Measurements from ENCODE around the gene WDFY4.

The WDFY4 gene

DNA sequence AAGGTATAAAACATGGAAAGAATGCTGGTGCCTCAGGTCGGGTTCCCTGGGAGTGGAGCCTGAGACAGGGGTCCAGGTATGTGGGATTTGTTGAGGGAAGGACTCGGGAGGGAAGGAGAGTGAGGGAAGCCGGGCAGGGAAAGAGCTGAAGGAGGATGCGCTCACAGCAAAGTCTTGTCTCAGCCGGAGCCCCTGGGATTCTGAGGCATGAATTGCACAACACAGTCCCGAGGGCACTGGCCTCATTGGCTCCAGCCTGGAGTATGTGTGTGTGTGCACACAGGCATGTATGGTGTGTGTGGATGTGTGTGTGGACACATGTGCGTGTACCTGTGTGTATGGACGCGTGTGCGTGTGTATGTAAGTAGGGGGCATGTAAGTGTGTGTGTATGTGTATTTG lies 87.4 kb downstream of the WDFY4 start:
- DNase-seq (ENCODE audit: low read depth in 2 of 2): no peak

DNA sequence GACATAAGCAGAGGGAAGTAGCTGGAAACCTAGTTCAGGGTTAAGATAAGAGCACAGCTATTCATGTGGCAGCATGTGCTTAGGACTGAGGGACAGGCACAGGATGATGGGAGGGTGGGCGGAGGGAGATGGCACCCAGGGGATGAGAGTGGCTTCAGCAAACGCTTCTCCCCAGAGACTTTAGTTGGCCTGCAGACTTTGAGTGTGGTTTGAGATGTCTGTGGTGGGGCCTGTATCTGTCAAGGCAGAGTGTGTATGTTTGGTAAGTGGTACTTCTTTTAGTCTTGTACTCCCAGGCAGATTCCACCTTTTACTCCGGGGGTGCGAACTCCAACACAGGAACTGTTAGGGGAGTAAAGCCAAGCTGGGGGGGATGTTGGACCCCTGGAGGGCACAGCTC lies 88.9 kb downstream of the WDFY4 start:
- DNase-seq (ENCODE audit: low read depth in 2 of 2): no peak

DNA sequence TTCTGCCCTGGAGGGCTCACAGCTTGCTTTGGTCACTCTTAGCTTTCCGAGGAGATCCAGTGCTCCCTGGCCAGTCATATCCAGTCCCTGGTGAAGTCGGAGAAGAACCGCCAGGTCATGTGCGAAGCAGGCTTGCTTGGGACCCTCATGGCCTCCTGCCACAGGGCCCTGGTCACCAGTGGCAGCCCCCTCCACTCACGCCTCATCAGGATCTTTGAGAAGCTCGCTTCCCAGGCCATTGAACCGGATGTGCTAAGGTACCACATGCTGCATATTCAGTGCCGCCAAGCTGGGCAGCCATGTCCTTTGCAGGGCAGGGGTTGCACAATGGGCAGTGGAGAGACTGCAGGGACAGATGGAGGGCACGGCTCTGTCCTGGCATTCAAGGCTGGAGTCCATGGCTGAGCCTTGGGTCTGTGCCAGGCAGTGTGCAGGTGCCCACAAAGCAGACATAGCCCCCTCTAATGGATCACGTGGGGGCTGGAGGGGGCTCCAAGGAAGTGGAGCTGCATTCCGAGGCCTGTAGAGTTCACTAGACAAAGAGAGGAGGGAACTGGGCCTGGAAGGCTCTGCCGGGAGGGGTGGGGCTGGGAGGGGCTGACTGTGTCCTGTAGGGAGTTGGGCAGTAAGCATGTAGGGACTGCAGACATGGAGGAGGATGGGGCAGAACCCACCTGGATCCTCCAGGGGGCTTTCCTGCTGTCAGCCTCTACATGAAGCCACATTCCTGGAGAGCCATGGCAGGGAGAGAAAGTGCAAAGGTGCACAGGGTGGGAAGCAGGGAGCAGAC lies 89.9 kb downstream of the WDFY4 start:
- DNase-seq (ENCODE audit: low read depth in 2 of 2): no peak

DNA sequence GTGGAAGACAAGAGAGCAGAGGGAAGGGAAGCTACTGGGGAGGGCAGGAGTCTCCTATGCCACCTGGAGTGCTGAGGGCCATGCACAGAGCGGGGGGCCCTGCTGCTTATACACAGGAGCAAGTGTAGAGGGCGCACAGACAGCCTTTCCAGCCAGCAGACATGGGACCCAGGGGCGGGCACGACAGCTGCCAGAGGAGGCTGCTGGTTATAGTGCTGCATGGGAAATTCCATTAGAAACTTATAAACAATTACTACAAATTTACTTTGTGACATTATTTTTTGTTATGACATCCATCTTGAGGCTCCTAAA lies 90.5 kb downstream of the WDFY4 start:
- no peak for DNase-seq (ENCODE audit: low read depth in 2 of 2)

DNA sequence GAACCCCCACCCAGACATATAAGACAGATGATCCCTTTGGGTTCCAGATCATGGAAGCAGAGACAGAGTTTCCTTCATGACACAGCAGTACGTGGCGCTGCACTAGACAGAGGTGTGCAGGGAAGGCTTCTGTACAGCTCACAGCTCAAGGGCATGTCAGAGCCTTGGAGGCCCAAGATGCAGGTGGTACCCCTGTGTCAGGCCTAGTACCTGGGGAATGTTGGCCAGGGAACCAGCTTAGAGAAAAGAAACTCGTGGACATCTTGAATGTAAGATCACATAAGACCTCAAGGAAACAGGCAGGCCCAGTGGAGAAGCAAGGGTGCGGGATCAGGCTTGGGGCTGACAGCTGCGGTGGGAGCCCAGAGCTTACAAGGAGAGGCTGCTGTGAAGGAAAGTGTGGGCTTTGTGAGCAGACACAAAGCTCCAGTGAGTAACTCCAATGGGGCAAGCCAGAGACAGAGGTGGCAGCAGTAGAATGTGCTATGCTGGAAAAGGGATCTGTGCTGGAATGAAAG lies 91.4 kb downstream of the WDFY4 start:
- DNase-seq (ENCODE audit: low read depth in 2 of 2): no peak

DNA sequence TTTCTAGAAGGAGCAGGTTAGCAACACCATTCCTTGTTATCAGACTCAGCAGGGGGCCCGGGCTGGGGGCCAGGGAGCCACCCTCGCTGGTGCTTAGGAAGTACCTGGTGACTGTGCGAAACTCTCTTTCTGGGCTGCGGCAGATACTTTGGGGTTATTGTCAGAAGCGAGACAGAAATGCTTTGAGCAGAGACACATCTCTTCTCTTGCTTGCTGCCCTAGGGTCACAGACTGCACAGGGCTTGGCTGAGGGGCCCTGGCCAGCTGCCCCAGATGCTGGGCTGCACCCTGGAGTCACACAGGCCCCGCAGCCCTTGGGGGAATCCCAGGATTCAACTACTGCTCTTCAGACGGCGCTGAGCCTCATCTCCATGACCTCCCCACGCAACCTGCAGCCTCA lies 91.9 kb downstream of the WDFY4 start:
- no peak for DNase-seq (ENCODE audit: low read depth in 2 of 2)

DNA sequence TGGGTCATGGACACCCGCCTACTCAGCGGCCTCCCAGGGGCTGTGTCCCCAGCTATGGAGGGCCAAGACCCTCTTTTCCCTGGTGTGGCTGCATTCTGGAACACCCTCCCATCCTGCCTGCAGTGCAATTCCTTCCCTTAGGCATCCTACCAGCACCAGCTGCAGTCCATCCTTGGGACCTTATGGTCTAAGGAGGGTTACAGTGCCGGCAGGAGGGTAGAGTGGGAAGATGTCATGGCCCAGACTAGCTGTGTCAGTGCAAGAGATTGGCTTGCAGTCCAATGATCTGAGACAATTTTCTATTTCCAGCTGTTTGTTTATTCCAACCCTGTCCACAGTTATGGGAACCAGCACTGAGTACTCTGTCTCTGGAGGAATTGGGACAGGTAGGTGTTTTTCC lies 92.4 kb downstream of the WDFY4 start:
- DNase-seq (ENCODE audit: low read depth in 2 of 2): no peak

DNA sequence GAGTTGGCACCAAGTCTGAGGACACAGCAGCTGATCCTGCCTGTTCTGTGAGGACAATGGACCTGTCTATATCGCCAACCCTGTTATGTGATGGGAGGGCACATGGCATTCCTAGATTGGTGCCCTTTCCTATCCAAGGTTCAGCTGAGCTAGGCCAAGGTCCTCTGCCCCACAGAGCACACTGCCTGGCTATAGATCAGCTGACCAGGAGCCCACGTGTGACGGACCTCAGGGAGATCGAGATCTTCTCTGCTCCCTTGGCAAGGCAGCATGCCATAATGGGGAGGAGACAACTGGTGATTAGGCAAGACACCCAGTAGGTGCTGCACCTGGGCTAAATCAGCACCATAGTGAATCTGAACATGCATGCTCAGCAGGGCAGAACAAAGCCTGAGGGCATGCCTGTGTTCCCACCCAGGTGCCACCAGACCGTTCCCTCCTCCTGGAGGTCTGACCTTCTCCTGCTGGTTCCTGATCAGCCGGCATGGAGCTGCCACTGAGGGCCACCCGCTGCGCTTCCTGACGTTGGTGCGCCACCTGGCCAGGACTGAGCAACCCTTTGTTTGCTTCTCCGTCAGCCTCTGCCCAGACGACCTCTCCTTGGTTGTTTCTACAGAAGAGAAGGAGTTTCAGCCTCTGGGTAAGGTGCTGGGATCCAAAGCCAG lies 93.7 kb downstream of the WDFY4 start:
- DNase-seq (ENCODE audit: low read depth in 2 of 2): no peak

DNA sequence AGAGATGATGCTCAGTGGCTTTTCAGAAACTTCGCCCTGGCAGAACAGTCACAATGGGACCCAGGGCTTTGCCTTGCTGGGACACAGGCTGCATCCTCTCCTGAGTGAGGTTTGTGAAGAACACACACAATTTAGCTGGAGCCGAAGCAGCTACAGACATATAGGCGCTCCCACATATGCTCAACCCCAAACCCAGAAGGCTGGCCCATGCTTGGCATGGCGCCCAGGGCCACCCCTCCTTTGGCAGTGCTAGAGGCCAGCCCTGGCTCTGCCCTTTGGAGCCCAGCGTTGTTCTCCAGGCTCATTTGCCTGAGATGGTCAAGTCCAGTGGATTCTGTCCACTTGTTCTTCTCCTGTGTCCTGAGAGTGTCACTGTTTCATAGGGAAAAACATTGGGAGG lies 94.4 kb downstream of the WDFY4 start:
- no peak for DNase-seq (ENCODE audit: low read depth in 2 of 2)

DNA sequence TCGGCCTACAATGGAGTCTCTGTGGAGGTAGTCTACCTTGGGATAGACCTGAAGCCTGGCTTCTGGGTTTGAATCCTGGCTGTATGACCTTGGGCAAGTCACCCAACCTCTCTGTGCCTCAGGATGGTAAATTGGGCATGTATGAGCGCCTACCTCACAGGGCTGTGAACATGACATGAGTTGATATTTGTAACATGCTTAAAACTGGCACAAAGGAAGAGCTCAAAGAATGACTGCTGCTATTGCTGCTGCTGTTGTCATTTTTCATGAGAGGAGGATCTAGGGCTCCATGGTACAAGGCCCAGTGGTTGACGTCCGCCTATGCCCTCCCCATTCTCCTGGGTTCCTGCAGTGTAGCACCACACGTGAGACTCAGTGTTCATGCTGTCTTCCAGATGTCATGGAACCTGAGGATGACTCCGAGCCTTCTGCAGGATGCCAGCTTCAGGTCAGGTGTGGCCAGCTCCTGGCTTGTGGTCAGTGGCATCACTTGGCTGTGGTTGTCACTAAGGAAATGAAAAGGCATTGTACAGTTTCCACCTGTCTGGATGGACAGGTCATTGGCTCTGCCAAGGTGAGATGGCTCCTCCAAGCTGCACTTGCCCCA lies 95.0 kb downstream of the WDFY4 start:
- no peak for DNase-seq (ENCODE audit: low read depth in 2 of 2)

DNA sequence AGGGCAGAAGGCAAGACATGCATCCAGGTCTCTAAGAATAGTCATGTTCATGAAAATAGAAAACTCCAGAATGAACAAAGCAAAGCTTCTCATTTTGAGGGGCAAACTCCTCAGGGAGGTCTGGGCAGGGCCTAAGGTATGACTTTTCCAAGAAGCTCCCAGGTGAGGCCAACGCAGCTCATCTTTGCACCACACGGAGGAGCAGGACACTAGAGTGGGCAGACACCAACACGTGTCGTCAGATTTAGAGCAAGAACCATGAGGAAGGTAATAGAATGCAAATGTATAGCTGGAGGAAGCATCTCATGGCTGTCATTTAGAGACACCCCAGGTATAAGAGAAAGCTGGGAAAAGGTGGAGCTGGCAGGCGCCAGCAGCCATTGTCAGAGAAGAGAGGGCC lies 95.7 kb downstream of the WDFY4 start:
- DNase-seq (ENCODE audit: low read depth in 2 of 2): no peak

DNA sequence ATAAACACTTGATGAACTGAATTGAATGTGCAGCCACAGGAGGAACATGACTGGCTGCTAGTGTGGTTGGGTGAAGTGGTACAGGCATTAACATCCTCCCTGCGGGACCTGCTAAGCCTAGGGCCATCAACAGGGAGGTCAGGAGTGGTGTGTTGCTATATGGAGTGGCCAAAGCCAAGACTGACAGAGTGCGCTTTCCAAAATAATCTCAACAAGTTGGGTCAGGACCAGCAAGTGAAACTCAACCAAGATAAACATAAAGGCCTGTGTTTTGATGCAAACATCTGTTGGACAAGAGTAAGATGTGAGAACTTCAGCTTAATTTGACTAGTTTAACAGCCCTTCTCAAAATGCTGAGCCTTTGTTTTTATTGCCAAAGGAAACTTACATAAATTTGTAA lies 97.7 kb downstream of the WDFY4 start:
- no peak for DNase-seq (ENCODE audit: low read depth in 2 of 2)

DNA sequence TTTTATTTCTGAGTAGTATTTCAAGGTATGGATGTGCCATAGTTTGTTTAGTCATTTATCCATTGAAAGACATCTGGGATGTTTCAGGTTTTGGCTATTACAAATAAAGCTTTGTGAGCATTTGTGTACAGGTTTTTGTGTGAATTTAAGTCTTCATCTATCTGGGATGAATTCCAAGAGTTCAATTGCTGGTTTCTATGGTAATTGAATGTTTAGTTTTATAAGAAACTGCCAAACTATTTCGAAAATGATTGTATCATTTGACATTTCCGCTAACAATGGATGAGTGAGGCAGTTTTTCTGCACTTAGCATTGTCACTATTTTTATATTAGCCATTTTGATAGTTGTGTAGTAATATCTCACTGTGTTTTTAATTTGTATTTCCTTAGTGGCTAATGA lies 99.4 kb downstream of the WDFY4 start:
- no peak for DNase-seq (ENCODE audit: low read depth in 2 of 2)

DNA sequence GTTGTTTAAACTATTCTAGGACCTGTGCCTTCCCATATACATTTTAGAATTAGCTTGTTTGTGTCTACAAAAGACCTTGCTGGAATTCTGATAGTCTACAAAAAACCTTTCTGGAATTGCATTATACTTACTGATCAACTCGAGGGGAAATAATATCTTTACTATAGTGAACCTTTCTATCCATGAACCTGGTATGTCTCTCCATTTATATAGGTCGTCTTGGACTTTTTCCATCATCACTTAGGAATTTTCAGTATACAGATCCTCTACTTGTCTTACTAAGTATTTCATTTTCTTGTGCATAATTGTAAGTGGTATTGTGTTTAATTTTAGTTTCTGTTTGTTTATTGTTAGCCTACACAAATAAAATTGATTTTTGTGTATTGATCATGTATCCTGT lies 101.1 kb downstream of the WDFY4 start:
- DNase-seq (ENCODE audit: low read depth in 2 of 2): no peak

DNA sequence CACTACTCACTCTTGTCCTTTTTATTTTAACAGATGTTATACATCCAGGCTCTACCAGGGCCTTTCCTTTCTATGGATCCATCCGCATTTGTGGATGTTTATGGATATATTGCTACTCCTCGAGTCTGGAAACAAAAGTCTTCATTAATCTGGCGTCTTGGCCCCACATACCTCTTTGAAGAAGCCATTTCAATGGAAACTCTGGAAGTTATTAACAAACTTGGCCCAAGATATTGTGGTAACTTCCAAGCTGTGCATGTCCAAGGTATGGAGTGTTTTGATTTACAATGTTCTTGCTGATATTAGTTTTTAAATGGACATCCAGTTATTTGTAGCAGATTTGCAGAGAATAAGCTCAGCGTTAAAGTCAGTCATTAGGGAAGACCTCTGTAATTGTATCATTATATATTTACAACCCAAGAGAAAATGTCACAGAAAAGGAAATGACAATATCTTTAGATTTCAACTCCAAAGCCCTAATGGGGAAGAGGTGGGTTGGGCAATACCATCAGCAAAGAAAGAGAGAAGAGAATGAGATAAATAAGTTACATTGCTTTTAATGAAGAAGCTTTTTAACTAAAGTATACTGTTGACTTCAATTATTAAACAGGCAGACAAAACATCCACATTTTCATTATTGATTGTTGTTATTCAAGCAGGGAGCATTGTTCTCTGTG lies 102.1 kb downstream of the WDFY4 start:
- no peak for DNase-seq (ENCODE audit: low read depth in 2 of 2)

DNA sequence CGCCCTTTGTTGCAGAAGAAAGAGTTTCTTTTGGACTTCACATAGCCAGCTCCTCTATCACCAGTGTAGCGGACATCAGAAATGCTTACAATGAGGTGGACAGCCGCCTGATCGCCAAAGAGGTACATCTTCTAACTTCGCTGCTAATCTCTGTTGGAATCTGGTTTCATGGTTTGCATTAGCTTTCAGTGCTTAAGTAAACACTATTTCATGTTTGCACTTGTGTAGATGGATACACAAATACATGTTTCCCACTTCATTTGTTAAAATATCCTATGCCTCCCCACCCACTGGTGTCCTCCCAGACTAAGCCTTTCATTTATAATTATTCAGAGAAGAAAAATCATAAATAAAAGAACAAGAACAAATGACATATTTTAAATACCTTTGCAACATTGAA lies 103.9 kb downstream of the WDFY4 start:
- DNase-seq (ENCODE audit: low read depth in 2 of 2): no peak

DNA sequence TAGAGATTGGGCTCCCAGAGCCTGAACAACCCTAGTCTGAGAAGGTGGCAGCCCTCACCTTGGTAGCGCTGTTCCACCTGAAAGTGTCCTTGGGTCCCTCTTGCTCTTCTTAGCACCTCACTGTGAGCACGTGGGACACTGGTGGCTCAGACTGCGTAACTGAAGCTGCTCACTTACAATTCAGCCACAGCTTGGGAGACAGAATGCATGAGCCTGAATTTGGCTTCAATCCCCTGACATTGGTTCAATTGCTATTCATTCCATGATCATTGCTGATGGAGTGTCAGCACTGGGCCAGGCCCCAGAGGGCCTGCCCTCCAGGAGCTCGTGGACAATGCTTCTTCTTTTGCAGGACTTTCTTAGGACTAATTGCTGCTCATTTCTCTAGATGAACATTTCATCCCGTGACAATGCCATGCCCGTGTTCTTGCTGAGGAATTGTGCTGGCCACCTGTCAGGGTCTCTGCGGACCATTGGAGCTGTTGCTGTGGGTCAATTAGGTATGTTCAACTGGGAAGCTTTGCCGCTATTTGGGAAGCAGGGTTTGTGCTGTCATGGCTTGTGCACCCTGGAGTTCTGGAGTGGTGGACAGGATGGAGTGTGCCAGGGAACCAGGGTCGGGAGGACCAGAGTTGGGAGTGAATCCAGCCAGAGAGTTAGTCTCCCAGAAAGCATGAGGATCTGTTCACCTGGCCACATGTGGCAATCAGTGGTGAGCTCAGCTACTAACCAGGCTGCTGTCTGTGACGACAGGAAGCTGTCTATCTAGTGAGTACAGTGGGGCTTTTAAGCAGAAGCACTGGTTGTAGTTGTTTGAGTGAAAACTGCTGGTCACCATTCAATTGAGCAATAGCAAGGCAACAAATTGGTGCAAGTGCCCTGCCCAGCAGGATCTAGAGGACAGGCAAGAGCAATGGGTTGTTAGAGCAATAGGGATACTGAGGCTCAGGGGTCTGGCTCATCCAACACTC lies 105.1 kb downstream of the WDFY4 start:
- no peak for DNase-seq (ENCODE audit: low read depth in 2 of 2)

DNA sequence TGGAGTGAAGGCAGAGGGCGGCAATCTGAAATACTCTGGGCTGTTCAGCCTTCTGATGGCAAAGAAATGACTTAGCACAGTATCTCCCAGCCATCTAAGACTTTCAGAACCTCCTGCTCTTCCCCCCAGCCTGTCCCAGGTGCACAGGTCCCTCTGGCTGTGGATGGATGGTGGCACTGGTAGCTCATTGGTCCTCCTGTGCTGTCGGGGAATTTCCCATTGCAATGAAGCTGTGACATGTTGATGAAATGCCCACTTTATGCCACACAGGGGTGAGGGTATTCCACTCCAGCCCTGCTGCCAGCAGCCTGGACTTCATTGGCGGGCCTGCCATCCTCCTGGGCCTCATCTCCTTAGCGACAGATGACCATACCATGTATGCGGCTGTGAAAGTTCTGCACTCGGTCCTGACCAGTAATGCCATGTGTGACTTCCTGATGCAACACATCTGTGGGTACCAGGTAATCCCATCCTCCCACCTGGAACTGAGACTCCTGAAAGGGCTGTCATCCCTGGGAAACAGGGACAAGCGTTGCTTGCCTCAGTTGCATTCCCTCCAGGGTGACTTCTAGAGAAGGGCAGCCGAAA lies 105.9 kb downstream of the WDFY4 start:
- no peak for DNase-seq (ENCODE audit: low read depth in 2 of 2)

DNA sequence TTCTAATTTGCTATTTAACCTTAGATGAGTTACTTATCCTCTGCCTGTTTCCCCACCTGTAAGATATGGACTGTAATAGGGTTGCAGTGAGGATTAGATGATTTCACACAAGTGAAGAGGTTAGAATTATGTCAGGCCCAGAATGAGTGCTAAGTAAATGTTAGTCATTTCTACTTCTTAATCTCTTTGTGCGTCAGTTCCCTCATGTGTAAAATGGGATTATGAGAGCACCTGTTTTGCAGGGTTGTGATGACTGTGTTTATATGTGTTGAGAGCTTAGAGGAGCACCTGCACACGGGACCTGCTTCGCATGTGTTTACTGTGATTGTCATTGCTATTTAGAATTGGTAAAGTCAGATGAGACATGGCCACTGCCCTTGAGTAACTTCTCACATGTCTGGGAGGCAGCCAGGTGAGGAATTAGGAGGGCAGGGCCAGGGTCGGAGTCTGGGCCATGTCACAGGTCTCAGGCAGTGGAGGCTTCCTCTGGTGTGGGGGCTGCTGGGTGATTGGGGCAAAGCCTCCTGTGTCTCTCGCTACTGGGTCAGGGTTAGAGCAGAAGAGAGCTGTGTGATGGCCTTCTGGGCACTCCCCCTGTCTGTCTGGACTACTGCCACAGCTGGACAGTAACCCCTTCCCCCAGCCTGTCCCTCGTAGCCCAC lies 106.7 kb downstream of the WDFY4 start:
- DNase-seq (ENCODE audit: low read depth in 2 of 2): no peak

DNA sequence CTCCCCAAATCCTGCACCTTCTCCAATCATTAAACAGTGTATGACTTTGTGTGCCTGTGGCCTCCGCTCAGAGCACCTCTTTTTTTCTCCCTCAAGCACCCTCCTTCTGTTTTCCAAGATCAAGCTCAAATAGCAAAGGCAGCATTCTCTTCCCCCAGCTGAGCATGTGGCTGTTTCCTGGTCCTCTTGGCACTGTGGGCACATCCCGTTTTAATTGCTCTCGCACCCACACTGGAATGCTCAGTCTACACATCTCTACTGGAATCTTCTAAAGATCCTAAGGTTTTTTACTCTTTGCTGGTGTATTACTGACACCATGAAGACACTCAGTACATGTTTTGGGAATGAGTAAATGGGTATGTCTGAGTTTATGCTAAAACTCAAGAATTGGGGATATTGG lies 107.4 kb downstream of the WDFY4 start:
- no peak for DNase-seq (ENCODE audit: low read depth in 2 of 2)

DNA sequence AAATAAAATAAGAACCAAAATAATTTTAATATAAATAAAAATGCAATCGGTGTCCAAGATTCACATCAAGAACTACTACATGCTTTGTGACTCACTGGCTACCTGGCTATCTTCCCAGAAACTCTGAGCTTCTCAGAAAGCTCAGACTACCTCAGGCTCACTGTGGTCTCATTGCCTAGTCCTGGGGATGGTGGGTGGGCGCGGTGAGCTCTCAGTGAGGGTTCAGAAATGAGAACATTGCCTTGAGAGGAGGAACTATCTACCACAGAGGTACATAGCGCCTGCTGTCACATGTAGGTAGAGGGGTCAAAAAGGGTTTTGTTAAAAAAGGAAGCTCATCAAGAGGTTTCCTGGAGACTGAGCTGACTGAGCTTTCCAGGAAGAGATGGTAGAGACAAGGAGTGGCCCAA lies 108.0 kb downstream of the WDFY4 start:
- DNase-seq (ENCODE audit: low read depth in 2 of 2): no peak

Measured in stimulated activated CD4-positive, alpha-beta T cell treated with anti-CD3 and anti-CD28 coated beads, Interleukin-1b, Interleukin-23, amount 100 ng/mL, for 4 hours (primary cell).